Daoy (cell line): ENCODE data around the gene FBXO33. TPM values are rescaled to one million over a fixed set of nuclear protein-coding genes. Genes with fewer than 3 reads are reported as not detected.

Experiments used
- DNase-seq: peaks from one replicate; pipeline ENCODE4 v3.0.0-alpha.2; 2015; ENCODE audit warnings: low read depth
- total RNA-seq: library from RNA; depleted of rRNA; stranded (reverse); fragments of >200 nt; shearing (Covaris generic); gene quantifications from 2 replicates; pipeline ENCODE4 v1.2.3, GENCODE V29; 2014

Gene FBXO33
- total RNA-seq, 1 experiment from 2014 or later = 11.5 TPM

DNA sequence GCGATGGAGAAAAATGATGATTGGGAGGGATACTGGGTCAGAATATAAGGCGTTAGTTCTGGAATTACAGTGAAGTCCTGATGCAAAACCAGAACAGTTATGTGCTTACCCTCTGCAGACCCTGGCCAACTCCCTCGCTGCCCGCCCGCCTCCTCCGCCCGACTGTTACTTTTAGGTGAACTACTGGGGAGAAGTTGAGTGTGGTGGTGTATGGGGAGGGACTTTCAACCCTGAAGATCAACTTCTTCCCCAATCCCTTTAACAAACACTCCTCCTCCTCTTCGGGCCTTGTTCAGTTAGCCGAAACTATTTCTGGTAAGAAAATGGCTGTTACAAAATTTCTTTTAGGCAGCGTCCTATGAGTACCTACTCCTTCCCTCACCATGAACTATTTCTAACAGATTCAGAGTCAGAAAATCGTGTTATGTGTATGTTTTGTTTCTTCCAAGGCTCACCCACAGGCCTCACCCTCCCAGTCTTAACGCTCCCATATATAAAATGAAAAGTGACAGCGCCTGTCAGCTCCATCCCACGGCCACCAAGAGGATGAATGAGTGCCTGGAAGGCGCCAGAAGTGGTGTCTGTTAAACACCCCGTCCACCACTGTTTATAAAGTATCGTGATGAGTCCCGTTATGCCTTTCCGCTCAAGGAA, 1.3 kb downstream of the FBXO33 start:
- no peak for DNase-seq

DNA sequence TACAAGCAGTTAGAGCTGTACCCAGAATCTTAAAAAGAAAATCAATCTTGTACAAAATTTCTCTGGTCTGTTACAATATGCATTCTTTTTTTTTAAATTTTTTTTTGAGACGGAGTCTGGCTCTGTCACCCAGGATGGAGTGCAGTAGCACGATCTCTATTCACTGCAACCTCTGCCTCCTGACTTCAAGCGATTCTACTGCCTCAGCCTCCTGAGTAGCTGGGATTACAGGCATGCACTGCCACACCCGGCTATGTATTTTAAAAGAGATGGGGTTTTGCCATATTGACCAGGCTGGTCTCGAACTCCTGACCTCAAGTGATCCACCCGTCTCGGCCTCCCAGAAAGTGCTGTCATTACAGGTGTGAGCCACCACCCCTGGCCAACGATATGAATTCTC, 4.1 kb downstream of the FBXO33 start:
- no peak for DNase-seq

- peak; percentile 22 for DNase-seq
Measured at GRCh38 chr14:39426605-39427004, 5.6 kb downstream of the FBXO33 start.

GRCh38 chr14:39425947-39426346, 6.3 kb downstream of the FBXO33 start:
- no peak for DNase-seq

DNA sequence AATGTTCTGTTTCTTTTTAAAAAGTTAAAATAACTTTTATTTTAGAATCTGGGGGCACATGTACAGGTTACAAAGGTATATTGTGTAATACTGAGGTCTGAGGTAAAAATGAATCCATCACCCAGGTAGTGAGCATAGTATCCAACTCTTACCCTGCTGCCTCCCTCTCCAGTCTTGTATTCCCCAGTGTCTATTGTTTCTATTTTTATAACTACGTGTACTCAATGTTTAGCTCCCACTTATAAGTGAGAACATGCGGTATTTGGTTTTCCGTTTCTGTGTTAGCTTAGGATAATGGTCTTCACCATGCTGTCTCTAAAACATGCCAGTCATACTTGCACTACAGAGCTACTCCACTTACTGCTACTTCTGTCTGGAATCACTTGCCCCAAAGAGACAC, 8.4 kb downstream of the FBXO33 start:
- no peak for DNase-seq

GRCh38 chr14:39422243-39422642, 10.0 kb downstream of the FBXO33 start:
- DNase-seq = no peak

DNA sequence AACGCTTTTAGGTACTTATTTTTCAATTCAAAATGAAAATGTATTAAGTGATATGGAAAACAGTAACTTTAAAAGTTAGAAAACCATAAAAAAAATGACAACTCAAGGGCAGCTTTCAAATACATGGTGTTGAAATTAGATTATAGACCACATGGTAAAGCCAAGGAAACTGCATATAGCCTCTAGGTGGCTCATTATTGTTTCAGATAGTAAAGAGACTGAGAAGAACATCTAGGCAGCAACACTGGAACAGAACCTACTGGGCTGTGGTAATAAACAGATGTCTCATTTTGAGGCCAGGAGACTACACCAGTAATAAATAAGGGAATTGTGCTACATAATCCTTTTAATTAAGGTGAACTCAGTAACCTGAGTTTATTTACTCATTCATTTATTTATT, 13.0 kb downstream of the FBXO33 start:
- no peak for DNase-seq

GRCh38 chr14:39417014-39417413, 15.2 kb downstream of the FBXO33 start:
- no peak for DNase-seq

GRCh38 chr14:39416072-39416471, 16.2 kb downstream of the FBXO33 start:
- no peak for DNase-seq

GRCh38 chr14:39406560-39406959, 25.7 kb downstream of the FBXO33 start:
- DNase-seq = no peak

- DNase-seq = no peak
Measured at GRCh38 chr14:39398382-39398781, 33.9 kb downstream of the FBXO33 start.

DNA sequence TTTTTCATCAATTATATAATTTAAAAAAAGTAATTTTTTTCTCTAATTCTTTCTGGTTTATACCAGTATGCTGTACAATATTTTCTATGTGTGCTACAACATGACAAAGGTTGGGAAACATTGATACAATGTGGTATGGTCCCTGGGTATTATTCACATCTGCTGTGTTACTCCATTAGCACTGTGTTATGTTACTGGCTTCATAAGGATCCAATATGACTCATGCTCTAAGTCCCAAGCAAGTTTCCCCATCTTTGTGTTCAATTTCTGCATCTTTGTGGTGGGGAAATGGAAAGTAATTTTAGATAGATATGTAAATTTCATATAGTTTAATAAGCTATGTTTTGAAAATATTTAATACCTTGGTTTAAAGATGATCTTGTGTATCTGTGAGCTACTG, 35.8 kb downstream of the FBXO33 start:
- no peak for DNase-seq

- peak; percentile 6 for DNase-seq
Measured at GRCh38 chr14:39395555-39396254, 36.5 kb downstream of the FBXO33 start.

GRCh38 chr14:39393289-39393688, 38.9 kb downstream of the FBXO33 start:
- DNase-seq = no peak

GRCh38 chr14:39384177-39384576, 48.1 kb downstream of the FBXO33 start:
- DNase-seq = no peak

DNA sequence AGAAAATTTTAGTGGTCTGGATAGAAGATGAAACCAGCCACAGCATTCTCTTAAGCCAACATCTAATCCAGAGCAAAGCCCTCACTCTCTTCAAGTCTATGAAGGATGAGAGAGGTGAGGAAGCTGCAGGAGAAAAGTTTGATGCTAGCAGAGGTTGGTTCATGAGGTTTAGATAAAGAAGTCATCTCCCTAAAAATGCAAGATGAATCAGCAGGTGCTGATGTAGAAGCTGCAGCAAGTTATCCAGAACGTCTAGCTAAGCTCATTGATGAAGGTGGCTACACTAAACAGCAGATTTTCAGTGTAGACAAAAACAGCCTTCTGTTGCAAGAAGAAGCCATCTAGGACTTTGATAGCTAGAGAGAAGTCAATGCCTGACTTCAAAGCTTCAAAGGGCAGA, 48.5 kb downstream of the FBXO33 start:
- no peak for DNase-seq

DNA sequence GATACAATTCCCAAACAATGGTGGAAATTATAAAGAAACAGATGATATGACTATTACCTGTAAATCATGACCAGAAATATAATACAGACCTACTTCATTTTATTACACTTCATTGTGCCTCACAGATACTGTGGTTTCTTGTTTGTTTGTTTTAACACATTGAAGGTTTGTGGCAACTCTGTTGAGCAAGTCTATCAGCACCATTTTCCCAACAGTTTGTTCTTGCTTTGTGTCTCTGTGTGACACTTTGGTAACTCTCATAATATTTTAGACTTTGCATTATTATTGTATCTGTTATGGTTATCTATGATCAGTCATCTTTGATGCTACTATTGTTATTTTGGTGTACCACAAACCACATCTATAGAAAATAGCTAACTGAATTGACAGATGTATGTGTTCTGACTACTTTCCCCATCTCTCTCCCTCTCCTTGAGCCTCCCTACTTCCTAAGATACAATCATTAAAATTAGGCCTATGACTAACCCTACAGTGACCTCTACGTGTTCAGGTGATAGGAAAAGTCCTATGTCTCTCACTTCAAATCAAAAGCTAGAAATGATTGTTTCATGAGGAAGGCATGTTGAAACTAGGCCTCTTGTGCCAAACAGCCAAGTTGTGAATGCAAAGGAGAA, 49.1 kb downstream of the FBXO33 start:
- DNase-seq = no peak

GRCh38 chr14:39382463-39382862, 49.8 kb downstream of the FBXO33 start:
- no peak for DNase-seq

DNA sequence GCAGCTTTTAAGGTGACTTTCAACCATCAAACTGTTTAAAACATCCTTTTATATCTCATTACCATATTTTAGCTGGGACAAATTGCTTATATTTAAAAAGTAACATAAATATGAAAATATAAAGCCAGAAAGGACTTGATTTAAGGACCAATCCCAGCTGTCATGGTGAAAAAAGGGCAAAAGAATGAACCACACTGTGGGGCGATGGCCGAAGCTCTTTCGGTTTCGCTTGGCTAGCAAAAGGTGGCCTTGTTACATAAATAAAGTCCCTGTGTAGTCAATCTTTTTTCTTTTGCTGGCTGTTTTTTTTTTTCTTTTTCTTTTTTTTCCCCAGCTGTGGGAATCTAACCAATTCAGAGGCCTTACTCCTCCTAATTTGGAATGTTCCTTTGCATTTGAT, 50.9 kb downstream of the FBXO33 start:
- DNase-seq = no peak

DNA sequence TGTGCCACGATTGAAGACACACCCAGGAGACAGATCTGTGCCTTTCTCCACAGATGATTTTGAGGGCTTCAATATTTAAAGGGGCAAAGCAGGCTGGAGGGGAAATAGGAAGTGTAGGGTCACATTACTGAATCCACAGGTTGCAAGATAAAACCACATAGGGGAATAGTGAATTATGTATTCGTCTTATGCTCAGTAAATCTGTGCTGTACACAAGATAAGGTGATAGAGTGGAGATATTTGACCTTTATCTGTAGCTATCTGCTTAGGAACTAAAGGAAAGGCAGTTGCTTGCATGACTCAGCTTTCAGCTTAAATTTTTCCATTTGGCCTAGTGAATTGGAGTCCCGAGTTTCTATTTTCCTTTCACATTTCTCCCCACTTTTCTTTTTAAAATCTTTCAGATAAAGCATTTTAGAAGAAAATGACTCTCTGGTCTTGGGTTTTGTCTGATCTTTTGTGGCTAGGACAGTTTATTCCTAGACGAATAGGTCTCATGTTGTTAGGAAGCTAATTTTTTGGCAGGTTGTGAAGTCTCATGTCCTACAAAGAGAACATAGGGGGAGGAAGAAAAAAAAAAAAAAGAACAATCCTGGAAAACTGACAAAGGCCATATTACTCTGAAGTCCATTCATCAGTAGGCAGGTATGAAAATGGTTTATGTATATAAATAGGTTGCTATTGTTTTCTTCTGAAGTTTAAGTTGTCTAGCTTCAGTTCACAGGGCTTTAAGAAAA, 55.4 kb downstream of the FBXO33 start:
- peak; percentile 15 for DNase-seq

GRCh38 chr14:39374851-39375250, 57.4 kb downstream of the FBXO33 start:
- peak; percentile 12 for DNase-seq

GRCh38 chr14:39372656-39373055, 59.6 kb downstream of the FBXO33 start:
- DNase-seq = no peak

- DNase-seq = no peak
Measured at GRCh38 chr14:39370415-39370814, 61.8 kb downstream of the FBXO33 start.
